ENCODE data around the gene HCAR1.
"Not testable (repeated sequence)": the region's sequence is repeated elsewhere in the genome, so short reads cannot be mapped to it uniquely, and the experiment has no call there.

The HCAR1 gene

DNA sequence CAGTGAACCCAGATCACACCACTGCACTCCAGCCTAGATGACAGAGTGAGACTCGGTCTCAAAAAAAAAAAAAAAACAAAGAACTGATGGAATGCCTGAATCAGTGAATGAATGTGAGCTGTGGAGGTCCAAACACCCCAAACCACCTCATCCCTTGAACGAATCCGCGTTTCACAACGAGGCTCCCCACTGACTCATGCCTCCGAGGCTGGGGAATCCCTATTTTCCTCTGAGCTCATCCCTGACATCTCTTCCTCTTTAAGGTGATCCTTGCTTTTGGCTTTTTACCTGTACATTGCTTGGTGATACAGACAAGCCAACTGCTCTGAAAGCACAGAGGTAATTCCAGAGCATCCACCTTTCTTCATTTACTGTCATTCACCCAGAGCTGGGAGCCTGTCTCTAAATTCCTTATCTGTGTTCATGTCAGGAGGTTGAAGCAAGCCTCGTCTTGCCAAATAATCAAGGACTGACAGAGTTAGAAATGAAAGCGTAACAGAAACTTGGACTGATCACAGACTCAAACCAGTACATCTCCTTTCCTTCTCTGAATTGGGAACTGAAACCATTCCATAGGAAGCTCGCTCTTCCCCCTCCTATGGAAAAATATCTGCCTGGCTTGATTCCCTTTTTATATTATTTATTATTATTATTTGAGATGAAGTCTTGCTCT is 30.5 kb downstream of the HCAR1 start:
- ATAC-seq; H3K36me3 Mint-ChIP-seq; H3K9me3 Mint-ChIP-seq; DNase-seq (ENCODE audit: low spot score in 2 of 2); H3K4me1 Mint-ChIP-seq; H3K4me3 Mint-ChIP-seq; H3K27ac Mint-ChIP-seq: not testable (repeated sequence)

DNA sequence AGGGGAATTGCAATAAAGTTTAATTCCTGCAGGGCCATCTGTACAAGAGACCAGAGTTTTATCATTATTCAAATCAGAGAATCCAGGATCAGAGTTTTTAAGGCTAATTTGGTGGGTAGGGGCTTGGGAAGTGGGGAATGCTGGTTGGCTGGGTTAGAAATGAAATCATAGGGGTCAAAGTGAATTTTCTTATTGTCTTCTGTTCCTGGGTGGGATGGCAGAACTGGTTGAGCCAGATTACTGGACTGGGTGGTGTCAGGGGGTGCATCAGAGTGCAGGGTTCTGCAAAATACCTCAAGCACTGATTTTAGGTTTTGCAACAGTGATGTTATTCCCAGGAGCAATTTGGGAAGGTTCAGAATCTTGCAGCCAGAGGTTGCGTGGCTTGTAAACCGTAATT is 33.7 kb downstream of the HCAR1 start:
- H3K36me3 Mint-ChIP-seq; H3K9me3 Mint-ChIP-seq; H3K4me3 Mint-ChIP-seq; ATAC-seq; H3K27ac Mint-ChIP-seq; DNase-seq (ENCODE audit: low spot score in 2 of 2); H3K4me1 Mint-ChIP-seq: not testable (repeated sequence)

DNA sequence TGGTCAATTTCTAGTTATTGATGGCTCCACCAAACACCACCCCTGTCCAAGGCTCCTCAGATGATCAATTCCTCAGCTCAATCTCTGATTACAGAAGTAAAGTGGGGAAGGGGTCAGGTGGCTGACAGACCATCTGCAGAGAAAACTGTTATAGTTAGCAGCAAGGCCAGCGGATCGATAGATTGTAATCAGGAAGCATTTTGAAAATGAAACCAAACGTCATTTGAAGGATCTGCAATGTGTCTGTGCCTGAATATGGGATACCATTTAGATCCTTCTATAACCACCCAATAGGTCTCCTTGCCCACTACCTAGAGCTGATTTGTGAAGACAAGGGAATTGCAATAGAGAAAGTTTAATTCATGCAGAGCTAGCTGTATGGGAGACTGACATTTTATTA is 39.1 kb downstream of the HCAR1 start:
- H3K27ac Mint-ChIP-seq, result no peak overlapping the region
- no peak for DNase-seq (ENCODE audit: low spot score in 2 of 2)
- H3K9me3 Mint-ChIP-seq, result no peaks in the 10 kb centered on the region
- H3K36me3 Mint-ChIP-seq, result no peaks in the 10 kb centered on the region
- H3K4me1 Mint-ChIP-seq, result no peaks in the 10 kb centered on the region
- no peak overlapping the region for H3K4me3 Mint-ChIP-seq
- ATAC-seq, result no peak

DNA sequence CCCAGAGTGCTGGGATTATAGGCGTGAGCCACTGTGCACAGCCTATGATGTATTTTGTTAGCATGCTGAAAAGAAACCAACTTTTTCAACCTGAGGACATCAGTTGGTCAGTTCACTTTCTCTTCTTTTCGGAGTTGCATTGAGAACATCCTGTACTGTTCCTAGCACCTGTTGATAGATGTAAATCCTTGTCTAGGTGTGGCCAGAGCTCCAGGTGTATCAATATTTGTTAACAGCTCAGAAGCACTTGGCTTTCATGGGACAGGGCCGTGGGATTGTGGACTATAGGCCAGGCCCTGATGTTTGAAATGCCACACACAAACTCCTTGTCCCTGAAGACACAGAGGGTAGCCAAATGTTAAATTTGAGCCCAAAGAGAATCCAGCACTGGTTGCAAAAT is 42.4 kb downstream of the HCAR1 start:
- H3K4me3 Mint-ChIP-seq, result no peak overlapping the region
- no peaks in the 10 kb centered on the region for H3K4me1 Mint-ChIP-seq

DNA sequence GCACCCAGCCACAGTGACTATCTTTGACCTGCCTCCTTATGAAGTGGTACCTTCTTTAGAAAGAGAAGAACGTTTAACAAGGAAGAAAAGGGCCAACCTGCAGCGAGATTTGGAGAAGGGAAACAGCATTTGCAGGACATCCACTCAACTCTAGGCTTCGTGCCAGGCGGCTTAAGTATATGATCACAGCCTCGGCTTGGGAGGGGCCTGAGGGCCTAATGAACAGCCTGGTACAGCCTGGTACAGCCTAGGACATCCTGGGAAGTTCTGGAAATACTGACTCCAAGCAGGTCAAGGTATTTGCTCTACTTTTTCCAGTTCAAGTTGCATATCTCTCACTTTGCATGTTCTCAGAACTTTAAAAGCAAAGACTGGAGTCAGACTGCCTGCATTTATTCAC is 43.6 kb downstream of the HCAR1 start:
- H3K27ac Mint-ChIP-seq, result no peak overlapping the region
- ATAC-seq (no peak), DNase-seq (ENCODE audit: low spot score in 2 of 2) (no peak)
- no peaks in the 10 kb centered on the region for H3K4me1 Mint-ChIP-seq
- no peaks in the 10 kb centered on the region for H3K36me3 Mint-ChIP-seq
- H3K9me3 Mint-ChIP-seq, result no peaks in the 10 kb centered on the region
- no peak overlapping the region for H3K4me3 Mint-ChIP-seq

More for the DNA sequence above, 42.4 kb downstream of the HCAR1 start:
- Mint-ChIP-seq H3K27ac (no peak overlapping the region), H3K9me3 (no peaks in the 10 kb centered on the region), H3K36me3 (no peaks in the 10 kb centered on the region)
- DNase-seq (ENCODE audit: low spot score in 2 of 2), result no peak
- no peak for ATAC-seq

DNA sequence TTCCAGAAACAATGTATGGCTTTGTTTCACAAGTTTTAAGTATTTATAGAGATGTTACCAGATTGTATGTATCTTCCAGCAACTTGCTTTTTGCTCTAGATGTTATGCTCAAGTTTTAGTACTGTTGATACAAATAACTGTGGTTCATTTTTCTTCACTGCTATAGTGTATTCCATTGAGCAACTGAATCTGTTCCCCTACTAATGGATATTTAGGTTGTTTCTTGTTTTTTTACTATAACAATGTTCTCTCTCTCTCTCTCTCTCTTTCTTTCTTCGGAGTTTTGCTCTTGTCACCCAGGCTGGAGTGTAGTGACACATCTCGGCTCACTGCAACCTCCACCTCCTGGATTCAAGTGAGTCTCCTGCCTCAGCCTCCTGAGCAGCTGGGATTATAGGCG is 44.1 kb downstream of the HCAR1 start:
- Mint-ChIP-seq H3K36me3 (no peaks in the 10 kb centered on the region), H3K27ac (no peak overlapping the region), H3K4me1 (no peaks in the 10 kb centered on the region), H3K4me3 (no peak overlapping the region), H3K9me3 (no peaks in the 10 kb centered on the region)
- no peak for ATAC-seq
- DNase-seq (ENCODE audit: low spot score in 2 of 2), result no peak

DNA sequence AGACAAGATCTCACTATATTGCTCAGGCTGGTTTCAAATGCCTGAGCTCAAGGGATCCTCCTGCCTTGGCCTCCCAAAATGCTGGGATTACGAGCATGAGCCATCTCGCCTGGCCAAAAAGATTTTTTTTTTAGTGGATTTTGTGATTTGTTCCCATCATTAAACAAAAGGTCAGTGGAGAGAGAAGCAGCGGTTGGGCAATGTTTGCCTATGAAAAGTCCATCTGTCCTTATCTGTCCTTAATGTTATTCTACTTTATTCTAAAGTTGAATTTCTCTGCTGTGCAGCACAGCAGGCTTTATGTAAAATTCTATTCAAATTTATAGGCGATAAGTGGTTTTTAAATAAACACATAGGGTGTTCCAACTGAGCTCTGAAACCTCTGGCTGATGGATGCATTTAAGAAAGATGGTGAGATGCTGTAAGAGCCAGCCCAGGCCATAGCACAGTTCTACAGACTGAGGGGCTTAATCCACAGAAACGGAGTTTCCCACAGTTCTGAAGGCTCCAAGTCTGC is 46.3 kb downstream of the HCAR1 start:
- H3K4me1 Mint-ChIP-seq, result no peaks in the 10 kb centered on the region
- H3K9me3 Mint-ChIP-seq, result no peaks in the 10 kb centered on the region
- ATAC-seq (no peak), DNase-seq (ENCODE audit: low spot score in 2 of 2) (no peak)
- no peak overlapping the region for H3K27ac Mint-ChIP-seq
- no peaks in the 10 kb centered on the region for H3K36me3 Mint-ChIP-seq
- no peak overlapping the region for H3K4me3 Mint-ChIP-seq

DNA sequence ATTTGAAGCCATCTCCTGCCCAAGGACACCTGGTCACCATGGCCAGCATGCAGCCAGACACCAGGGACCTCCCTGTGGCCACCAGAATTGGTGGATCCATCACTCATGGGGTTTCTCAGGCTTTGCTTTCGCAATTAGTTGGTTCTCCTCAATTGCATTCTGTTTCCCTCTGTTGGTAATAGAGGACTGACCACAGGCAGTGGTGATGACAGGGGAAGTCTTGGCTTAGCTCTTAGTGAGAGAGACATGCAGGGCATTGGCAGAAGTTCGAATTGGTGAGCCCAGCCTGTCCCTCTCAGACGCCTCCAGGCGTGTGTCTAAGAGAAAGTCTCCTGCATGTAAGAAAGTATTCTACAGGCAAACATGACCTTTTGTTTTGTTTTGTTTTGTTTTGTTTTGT is 48.8 kb downstream of the HCAR1 start:
- ATAC-seq, result no peak
- Mint-ChIP-seq H3K36me3 (no peaks in the 10 kb centered on the region), H3K9me3 (no peaks in the 10 kb centered on the region), H3K4me3 (no peak overlapping the region), H3K4me1 (no peaks in the 10 kb centered on the region), H3K27ac (no peak overlapping the region)
- no peak for DNase-seq (ENCODE audit: low spot score in 2 of 2)

DNA sequence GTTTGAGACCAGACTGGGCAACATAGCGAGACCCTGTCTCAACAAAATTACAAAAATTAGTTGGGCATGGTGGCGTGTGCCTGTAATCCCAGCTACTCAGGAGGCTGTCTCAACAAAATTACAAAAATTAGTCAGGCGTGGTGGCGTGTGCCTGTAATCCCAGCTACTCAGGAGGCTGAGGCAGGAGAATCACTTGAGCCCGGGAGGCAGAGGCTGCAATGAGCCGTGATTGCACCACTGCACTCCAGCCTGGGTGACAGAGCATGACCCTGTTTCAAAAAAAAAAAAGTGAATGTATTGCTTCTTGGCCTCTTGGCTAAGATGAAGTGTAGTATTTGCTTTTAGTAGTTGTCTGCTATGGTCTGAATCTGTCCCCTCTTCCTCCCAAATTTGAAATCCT is 49.7 kb downstream of the HCAR1 start:
- not testable (repeated sequence) for DNase-seq (ENCODE audit: low spot score in 2 of 2); H3K27ac Mint-ChIP-seq; ATAC-seq; H3K36me3 Mint-ChIP-seq; H3K4me3 Mint-ChIP-seq; H3K9me3 Mint-ChIP-seq; H3K4me1 Mint-ChIP-seq

DNA sequence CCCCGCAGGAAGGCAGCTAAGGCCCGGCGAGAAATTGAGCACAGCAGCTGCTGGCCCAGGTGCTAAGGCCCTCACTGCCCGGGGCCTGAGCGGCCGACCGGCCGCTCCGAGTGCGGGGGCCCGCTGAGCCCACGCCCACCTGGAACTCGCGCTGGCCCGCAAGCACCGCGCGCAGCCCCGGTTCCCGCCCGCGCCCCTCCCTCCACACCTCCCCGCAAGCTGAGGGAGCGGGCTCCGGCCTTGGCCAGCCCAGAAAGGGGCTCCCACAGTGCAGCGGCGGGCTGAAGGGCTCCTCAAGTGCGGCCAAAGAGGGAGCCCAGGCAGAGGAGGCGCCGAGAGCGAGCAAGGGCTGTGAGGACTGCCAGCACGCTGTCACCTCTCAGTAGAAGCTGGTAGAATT is 53.9 kb downstream of the HCAR1 start:
- H3K4me1 Mint-ChIP-seq, ATAC-seq: not testable (repeated sequence)

More for the DNA sequence above, 53.9 kb downstream of the HCAR1 start:
- not testable (repeated sequence) for H3K4me3 Mint-ChIP-seq; H3K9me3 Mint-ChIP-seq; H3K36me3 Mint-ChIP-seq; DNase-seq (ENCODE audit: low spot score in 2 of 2); H3K27ac Mint-ChIP-seq
